HAP-1 (cell line): ENCODE results near the gene MC1R.
"Not testable (repeated sequence)": the region's sequence is repeated elsewhere in the genome, so short reads cannot be mapped to it uniquely, and the experiment has no call there.

Source experiments
- DNase-seq, 2 experiments: peaks; one replicate each; pipeline ENCODE4 v3.0.0-alpha.2; 2016 to 2020; ENCODE audit warnings: low spot score in 2 of 2
- H3K27me3 ChIP-seq: fragments of 250-450 bp; sonication (Bioruptor Pico); 2 replicates; pipeline ENCODE4 v1.5.1; 2020; ENCODE audit warnings: low read depth, mild to moderate bottlenecking, moderate library complexity
- H3K36me3 ChIP-seq: fragments of 250-450 bp; sonication (Bioruptor Pico); replicated peaks from 2 replicates; pipeline ENCODE4 v1.5.1; 2020; ENCODE audit warnings: mild to moderate bottlenecking
- H3K4me1 ChIP-seq: fragments of 250-450 bp; sonication (Bioruptor Pico); 2 replicates; pipeline ENCODE4 v1.5.1; 2020; ENCODE audit warnings: mild to moderate bottlenecking
- H3K4me3 ChIP-seq: fragments of 250-450 bp; sonication (Bioruptor Pico); 2 replicates; pipeline ENCODE4 v1.5.1; 2020; ENCODE audit warnings: mild to moderate bottlenecking, moderate library complexity
- H3K9me3 ChIP-seq: fragments of 250-450 bp; sonication (Bioruptor Pico); 2 replicates; pipeline ENCODE4 v1.5.1; 2020; ENCODE audit warnings: mild to moderate bottlenecking, moderate library complexity
- in situ Hi-C: fragments of 300-500 bp; cut with MboI; formaldehyde crosslinking; loops from 3 replicates; pipeline ENCODE4 v1.14.3; 2020; ENCODE audit warnings: low sequenced_read_pairs, inconsistent platforms, mixed read lengths

The MC1R gene

GRCh38 chr16:89924925-89925307 lies 6.3 kb downstream of the MC1R start:
- Histone ChIP-seq H3K27me3 (no peaks in the 10 kb centered on the region), H3K36me3 (no peaks in the 10 kb centered on the region), H3K4me1 (peaks cover 25% of the 10 kb centered on the region), H3K9me3 (no peaks in the 10 kb centered on the region), H3K4me3 (peak overlapping the region; percentile 48; the same call in 1 of the 2 replicates)
- in situ Hi-C loops = no loop called here
- peak; percentile 8 to 48 for DNase-seq

- Histone ChIP-seq H3K27me3 (no peaks in the 10 kb centered on the region), H3K4me3 (peak overlapping the region; percentile 48), H3K36me3 (no peaks in the 10 kb centered on the region), H3K9me3 (no peaks in the 10 kb centered on the region), H3K4me1 (peaks cover 25% of the 10 kb centered on the region)
- DNase-seq = peak in 1 of 2 experiments; percentile 50
- in situ Hi-C loops = no loop called here
These were observed 7.0 kb downstream of the MC1R start for GRCh38 chr16:89925596-89926079.

GRCh38 chr16:89931305-89931896 lies 12.7 kb downstream of the MC1R start:
- no peaks in the 10 kb centered on the region for H3K27me3 ChIP-seq
- no peak overlapping the region for H3K4me3 ChIP-seq
- DNase-seq = no peak
- in situ Hi-C loops = no loop called here
- H3K4me1 ChIP-seq = peaks cover 1% of the 10 kb centered on the region; the same call in 1 of the 2 replicates
- H3K36me3 ChIP-seq = peaks cover 36% of the 10 kb centered on the region
- no peaks in the 10 kb centered on the region for H3K9me3 ChIP-seq

- Histone ChIP-seq H3K36me3 (peaks cover 36% of the 10 kb centered on the region), H3K9me3 (no peaks in the 10 kb centered on the region), H3K4me1 (no peaks in the 10 kb centered on the region), H3K27me3 (no peaks in the 10 kb centered on the region), H3K4me3 (no peak overlapping the region)
- no peak for DNase-seq
- in situ Hi-C loops = no loop called here
These were observed 13.3 kb downstream of the MC1R start for GRCh38 chr16:89931964-89932363.

- DNase-seq, H3K9me3 ChIP-seq, H3K4me3 ChIP-seq, in situ Hi-C loops, H3K4me1 ChIP-seq, H3K27me3 ChIP-seq: not testable (repeated sequence)
- peaks cover 36% of the 10 kb centered on the region for H3K36me3 ChIP-seq
These were observed 15.4 kb downstream of the MC1R start for GRCh38 chr16:89934019-89934418.

- Histone ChIP-seq H3K4me1 (no peaks in the 10 kb centered on the region), H3K4me3 (no peak overlapping the region), H3K27me3 (no peaks in the 10 kb centered on the region), H3K36me3 (peaks cover 36% of the 10 kb centered on the region), H3K9me3 (no peaks in the 10 kb centered on the region)
- in situ Hi-C loops = no loop called here
- DNase-seq = no peak
These were observed 16.2 kb downstream of the MC1R start for GRCh38 chr16:89934611-89935553.

GRCh38 chr16:89935620-89936019 lies 17.0 kb downstream of the MC1R start:
- H3K4me1 ChIP-seq, H3K4me3 ChIP-seq, H3K27me3 ChIP-seq, DNase-seq, in situ Hi-C loops, H3K9me3 ChIP-seq: not testable (repeated sequence)
- H3K36me3 ChIP-seq = peaks cover 36% of the 10 kb centered on the region

GRCh38 chr16:89936034-89936433 lies 17.4 kb downstream of the MC1R start:
- no peaks in the 10 kb centered on the region for H3K4me1 ChIP-seq
- H3K27me3 ChIP-seq = no peaks in the 10 kb centered on the region
- no peak overlapping the region for H3K4me3 ChIP-seq
- in situ Hi-C loops = no loop called here
- DNase-seq = no peak
- H3K36me3 ChIP-seq = peaks cover 36% of the 10 kb centered on the region
- no peaks in the 10 kb centered on the region for H3K9me3 ChIP-seq

GRCh38 chr16:89936508-89936907 lies 17.8 kb downstream of the MC1R start:
- in situ Hi-C loops = no loop called here

GRCh38 chr16:89936981-89937380 lies 18.3 kb downstream of the MC1R start:
- H3K4me1 ChIP-seq = no peaks in the 10 kb centered on the region
- peaks cover 27% of the 10 kb centered on the region for H3K36me3 ChIP-seq
- H3K4me3 ChIP-seq = no peak overlapping the region
- in situ Hi-C loops = no loop called here
- H3K27me3 ChIP-seq = no peaks in the 10 kb centered on the region
- no peak for DNase-seq
- H3K9me3 ChIP-seq = no peaks in the 10 kb centered on the region

More at GRCh38 chr16:89936508-89936907, 17.8 kb downstream of the MC1R start:
- no peaks in the 10 kb centered on the region for H3K9me3 ChIP-seq
- DNase-seq = no peak
- peaks cover 32% of the 10 kb centered on the region for H3K36me3 ChIP-seq
- H3K4me1 ChIP-seq = no peaks in the 10 kb centered on the region
- no peaks in the 10 kb centered on the region for H3K27me3 ChIP-seq
- H3K4me3 ChIP-seq = no peak overlapping the region

- H3K27me3 ChIP-seq = no peaks in the 10 kb centered on the region
- H3K36me3 ChIP-seq = peaks cover 14% of the 10 kb centered on the region
- H3K4me1 ChIP-seq = no peaks in the 10 kb centered on the region
- no peak overlapping the region for H3K4me3 ChIP-seq
- in situ Hi-C loops = no loop called here
- no peak for DNase-seq
- no peaks in the 10 kb centered on the region for H3K9me3 ChIP-seq
These were observed 19.7 kb downstream of the MC1R start for GRCh38 chr16:89938175-89938885.

GRCh38 chr16:89944773-89945172 lies 26.1 kb downstream of the MC1R start:
- Histone ChIP-seq H3K9me3 (no peaks in the 10 kb centered on the region), H3K27me3 (no peaks in the 10 kb centered on the region), H3K4me1 (peaks cover 3% of the 10 kb centered on the region; the same call in 1 of the 2 replicates), H3K36me3 (no peaks in the 10 kb centered on the region), H3K4me3 (no peak overlapping the region)
- no peak for DNase-seq
- in situ Hi-C loops = no loop called here

- Histone ChIP-seq H3K4me3 (no peak overlapping the region), H3K36me3 (no peaks in the 10 kb centered on the region), H3K4me1 (peaks cover 3% of the 10 kb centered on the region; the same call in 1 of the 2 replicates), H3K27me3 (no peaks in the 10 kb centered on the region), H3K9me3 (no peaks in the 10 kb centered on the region)
- in situ Hi-C loops = no loop called here
- DNase-seq = no peak
These were observed 27.0 kb downstream of the MC1R start for GRCh38 chr16:89945654-89946053.
